Left lobe of liver (tissue), 2 donors: ENCODE results near the gene KRTAP25-1. TPM values are rescaled to one million over a fixed set of nuclear protein-coding genes. Genes with fewer than 3 reads are reported as not detected.

Experiments used
- ATAC-seq: fragments of 200-7000 bp; cut with Tn5 transposase; one replicate; pipeline ENCODE4 v1.9.1; 2020; ENCODE audit warnings: mild to moderate bottlenecking, moderate library complexity
- DNase-seq: peaks from one replicate; pipeline ENCODE4 v3.0.0-alpha.2; 2020; ENCODE audit warnings: low spot score
- total RNA-seq: library from RNA; stranded (reverse); gene quantifications from one replicate; pipeline ENCODE4 v1.2.1, GENCODE V29; 2021
- donor health status: DM: no; HTN: no; CAD: no; lungs with moderate emphysema.
- donor health status: DM: no; HTN: yes; CAD: no.

Gene KRTAP25-1
- total RNA-seq, 1 donor from 2014 or later, result not detected

GRCh38 chr21:30251781-30252180 is 37.5 kb downstream of the KRTAP25-1 start:
- DNase-seq (no peak), ATAC-seq (no peak)

GRCh38 chr21:30249936-30250335 is 39.4 kb downstream of the KRTAP25-1 start:
- DNase-seq (no peak), ATAC-seq (no peak)

GRCh38 chr21:30248844-30249243 is 40.5 kb downstream of the KRTAP25-1 start:
- DNase-seq (no peak), ATAC-seq (no peak)

- no peak for ATAC-seq
- DNase-seq, result no peak
Observed at GRCh38 chr21:30245061-30245460, 44.3 kb downstream of the KRTAP25-1 start.

- DNase-seq (no peak), ATAC-seq (no peak)
Observed at GRCh38 chr21:30243691-30244090, 45.6 kb downstream of the KRTAP25-1 start.

GRCh38 chr21:30240661-30241060 is 48.7 kb downstream of the KRTAP25-1 start:
- DNase-seq, result no peak
- no peak for ATAC-seq

Other genes starting within 250 kb of the KRTAP25-1 start
- not detected for gene CLDN17, start 122.7 kb downstream of the KRTAP25-1 start, total RNA-seq
- gene CLDN8, start 73.4 kb downstream of the KRTAP25-1 start, total RNA-seq, result not detected
- gene KRTAP24-1, start 6.6 kb downstream of the KRTAP25-1 start, total RNA-seq, result not detected
- not detected for gene KRTAP26-1, start 30.8 kb upstream of the KRTAP25-1 start, total RNA-seq
- gene KRTAP27-1, start 48.2 kb upstream of the KRTAP25-1 start, total RNA-seq, result not detected
- gene KRTAP23-1, start 59.1 kb upstream of the KRTAP25-1 start, total RNA-seq, result not detected
- not detected for gene KRTAP13-2, start 82.8 kb upstream of the KRTAP25-1 start, total RNA-seq
- not detected for gene KRTAP13-1, start 106.5 kb upstream of the KRTAP25-1 start, total RNA-seq
- gene KRTAP13-3, start 136.4 kb upstream of the KRTAP25-1 start, total RNA-seq, result not detected
- gene KRTAP13-4, start 140.7 kb upstream of the KRTAP25-1 start, total RNA-seq, result not detected
- not detected for gene KRTAP15-1, start 150.8 kb upstream of the KRTAP25-1 start, total RNA-seq
- not detected for gene KRTAP19-1, start 190.9 kb upstream of the KRTAP25-1 start, total RNA-seq
- gene KRTAP19-2, start 197.9 kb upstream of the KRTAP25-1 start, total RNA-seq, result not detected
- gene KRTAP19-3, start 202.5 kb upstream of the KRTAP25-1 start, total RNA-seq, result not detected
- gene KRTAP19-4, start 207.7 kb upstream of the KRTAP25-1 start, total RNA-seq, result not detected
- gene KRTAP19-5, start 212.6 kb upstream of the KRTAP25-1 start, total RNA-seq, result not detected